BLaER1 (cell line): ENCODE results near the gene DGKQ.
"Not testable (repeated sequence)": the region's sequence is repeated elsewhere in the genome, so short reads cannot be mapped to it uniquely, and the experiment has no call there.

Experiments used
- H3K27ac ChIP-seq: shearing (Covaris generic); formaldehyde crosslinking; 2 replicates; pipeline ENCODE4 v1.8.1; 2022
- H3K27me3 ChIP-seq: shearing (Covaris generic); formaldehyde crosslinking; 2 replicates; pipeline ENCODE4 v1.8.1; 2022
- H3K36me3 ChIP-seq: shearing (Covaris generic); formaldehyde crosslinking; 2 replicates; pipeline ENCODE4 v1.8.1; 2022
- H3K4me1 ChIP-seq: shearing (Covaris generic); formaldehyde crosslinking; 2 replicates; pipeline ENCODE4 v1.8.1; 2022
- H3K4me2 ChIP-seq: shearing (Covaris generic); formaldehyde crosslinking; 2 replicates; pipeline ENCODE4 v1.8.1; 2022
- H3K4me3 ChIP-seq: shearing (Covaris generic); formaldehyde crosslinking; 2 replicates; pipeline ENCODE4 v1.8.1; 2022
- H3K9ac ChIP-seq: shearing (Covaris generic); formaldehyde crosslinking; 2 replicates; pipeline ENCODE4 v1.8.1; 2022
- H3K9me3 ChIP-seq: shearing (Covaris generic); formaldehyde crosslinking; 2 replicates; pipeline ENCODE4 v1.8.1; 2022
- H4K20me1 ChIP-seq: shearing (Covaris generic); formaldehyde crosslinking; 2 replicates; pipeline ENCODE4 v1.8.1; 2022
- Cebpa-rat ChIP-seq: shearing (Covaris generic); IDR thresholded peaks from 2 replicates; pipeline ENCODE4 v1.8.1; 2022

Gene DGKQ

GRCh38 chr4:925171-925570, 48.2 kb downstream of the DGKQ start:
- H3K27me3 ChIP-seq = no peaks in the 10 kb centered on the region
- no peak overlapping the region for H3K4me3 ChIP-seq
- peak overlapping the region; percentile 63 for H3K4me2 ChIP-seq
- peaks cover 14% of the 10 kb centered on the region for H3K9me3 ChIP-seq
- H3K27ac ChIP-seq = peak overlapping the region; percentile 35; the same call in 1 of the 2 replicates
- peaks cover 30% of the 10 kb centered on the region for H3K36me3 ChIP-seq
- peaks cover 82% of the 10 kb centered on the region for H4K20me1 ChIP-seq
- H3K4me1 ChIP-seq = peaks cover 69% of the 10 kb centered on the region
- TF ChIP-seq Cebpa-rat = no peak
- H3K9ac ChIP-seq = 0 out of 2 replicates have a peak overlapping the region, but pooled peaks have one; percentile 29

GRCh38 chr4:924107-925096, 49.0 kb downstream of the DGKQ start:
- Histone ChIP-seq H3K27me3 (no peaks in the 10 kb centered on the region), H4K20me1 (peaks cover 82% of the 10 kb centered on the region), H3K27ac (peak overlapping the region; percentile 35; the same call in 1 of the 2 replicates), H3K4me1 (peaks cover 61% of the 10 kb centered on the region), H3K4me3 (no peak overlapping the region), H3K4me2 (peak overlapping the region; percentile 63), H3K36me3 (peaks cover 36% of the 10 kb centered on the region), H3K9me3 (peaks cover 22% of the 10 kb centered on the region), H3K9ac (0 out of 2 replicates have a peak overlapping the region, but pooled peaks have one; percentile 29)
- TF ChIP-seq Cebpa-rat = no peak

DNA sequence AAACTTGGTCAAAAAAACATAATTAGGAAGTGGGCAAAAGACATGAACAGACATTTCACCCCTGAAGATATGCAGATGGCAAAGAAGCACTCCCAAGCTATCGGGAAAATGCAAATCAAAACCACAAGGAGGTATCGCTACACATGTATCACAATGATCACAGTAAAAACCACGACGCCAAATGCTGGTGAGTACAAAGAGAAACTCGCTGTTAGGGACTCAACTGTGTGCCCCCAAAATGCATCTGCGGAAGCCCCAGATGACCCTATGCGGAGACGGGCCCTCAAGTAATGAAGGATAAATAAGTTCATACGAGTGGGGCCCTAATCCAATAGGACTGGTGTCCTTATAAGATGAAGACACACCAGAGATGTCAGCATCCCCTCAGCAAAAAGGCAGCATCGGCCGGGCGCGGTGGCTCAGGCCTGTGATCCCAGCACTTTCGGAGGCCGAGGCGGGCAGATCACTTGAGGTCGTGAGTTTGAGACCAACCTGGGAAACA, 51.5 kb downstream of the DGKQ start:
- Histone ChIP-seq H3K27ac (no peak overlapping the region), H3K27me3 (no peaks in the 10 kb centered on the region), H3K9ac (no peak overlapping the region), H3K4me1 (peaks cover 56% of the 10 kb centered on the region), H3K9me3 (peaks cover 47% of the 10 kb centered on the region), H3K4me2 (peak overlapping the region; percentile 63), H4K20me1 (peaks cover 88% of the 10 kb centered on the region), H3K36me3 (peaks cover 35% of the 10 kb centered on the region), H3K4me3 (0 out of 2 replicates have a peak overlapping the region, but pooled peaks have one; percentile 26)
- no peak for TF ChIP-seq Cebpa-rat

GRCh38 chr4:919004-919680, 54.2 kb downstream of the DGKQ start:
- Histone ChIP-seq H3K9me3 (peaks cover 52% of the 10 kb centered on the region), H3K4me1 (peaks cover 60% of the 10 kb centered on the region), H3K36me3 (peaks cover 27% of the 10 kb centered on the region), H4K20me1 (peaks cover 90% of the 10 kb centered on the region)
- not testable (repeated sequence) for H3K4me3 ChIP-seq, H3K27ac ChIP-seq, H3K4me2 ChIP-seq, H3K27me3 ChIP-seq, H3K9ac ChIP-seq

- not testable (repeated sequence) for H3K27ac ChIP-seq, H3K4me3 ChIP-seq, H3K9ac ChIP-seq, H3K27me3 ChIP-seq, H3K4me2 ChIP-seq
- Histone ChIP-seq H3K36me3 (peaks cover 27% of the 10 kb centered on the region), H4K20me1 (peaks cover 90% of the 10 kb centered on the region), H3K4me1 (peaks cover 55% of the 10 kb centered on the region), H3K9me3 (peaks cover 52% of the 10 kb centered on the region)
Observed at GRCh38 chr4:918591-918990, 54.8 kb downstream of the DGKQ start.

- Histone ChIP-seq H3K4me3 (no peak overlapping the region), H3K9me3 (peaks cover 52% of the 10 kb centered on the region), H3K4me2 (no peak overlapping the region), H3K36me3 (peaks cover 32% of the 10 kb centered on the region), H3K27ac (no peak overlapping the region), H3K9ac (no peak overlapping the region), H3K4me1 (peaks cover 49% of the 10 kb centered on the region), H4K20me1 (peaks cover 90% of the 10 kb centered on the region), H3K27me3 (no peaks in the 10 kb centered on the region)
- no peak for TF ChIP-seq Cebpa-rat
Observed at GRCh38 chr4:917992-918391, 55.4 kb downstream of the DGKQ start.

- H3K27ac ChIP-seq = no peak overlapping the region
- H3K27me3 ChIP-seq = no peaks in the 10 kb centered on the region
- no peak overlapping the region for H3K9ac ChIP-seq
- no peak for TF ChIP-seq Cebpa-rat
- H3K9me3 ChIP-seq = peaks cover 52% of the 10 kb centered on the region
- peaks cover 44% of the 10 kb centered on the region for H3K4me1 ChIP-seq
- H4K20me1 ChIP-seq = peaks cover 90% of the 10 kb centered on the region
- no peak overlapping the region for H3K4me3 ChIP-seq
- H3K36me3 ChIP-seq = peaks cover 37% of the 10 kb centered on the region
- no peak overlapping the region for H3K4me2 ChIP-seq
Observed at GRCh38 chr4:917466-917865, 55.9 kb downstream of the DGKQ start.

- Histone ChIP-seq H3K27ac (peak overlapping the region; percentile 69), H3K9ac (peak overlapping the region; percentile 22; the same call in 1 of the 2 replicates), H3K4me2 (peak overlapping the region; percentile 90), H3K9me3 (peaks cover 42% of the 10 kb centered on the region), H3K36me3 (peaks cover 49% of the 10 kb centered on the region), H3K4me1 (peaks cover 28% of the 10 kb centered on the region), H3K27me3 (no peaks in the 10 kb centered on the region), H4K20me1 (peaks cover 95% of the 10 kb centered on the region), H3K4me3 (peak overlapping the region; percentile 41)
- TF ChIP-seq Cebpa-rat = no peak
Observed at GRCh38 chr4:915595-915994, 57.8 kb downstream of the DGKQ start.

DNA sequence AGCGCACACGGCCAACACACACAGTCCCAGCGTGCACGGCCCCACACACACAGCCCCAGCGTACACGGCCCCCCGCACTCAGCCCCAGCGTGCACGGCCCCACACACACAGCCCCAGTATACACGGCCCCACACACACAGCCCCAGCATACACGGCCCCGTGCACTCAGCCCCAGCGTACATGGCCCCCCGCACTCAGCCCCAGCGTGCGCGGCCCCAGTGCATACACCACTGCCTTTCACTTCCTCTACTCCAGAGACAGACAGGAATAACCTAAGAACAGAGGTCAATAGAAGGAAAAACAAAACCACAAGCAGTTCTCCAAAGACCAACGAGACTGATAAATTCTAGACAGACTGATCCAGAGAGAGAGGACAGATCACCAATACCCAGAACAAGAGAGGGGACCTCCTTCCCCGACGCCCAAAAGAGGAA, 58.3 kb downstream of the DGKQ start:
- peaks cover 37% of the 10 kb centered on the region for H3K9me3 ChIP-seq
- H3K4me3 ChIP-seq = peak overlapping the region; percentile 41
- H3K4me2 ChIP-seq = peak overlapping the region; percentile 90
- H3K9ac ChIP-seq = peak overlapping the region; percentile 22; the same call in 1 of the 2 replicates
- peaks cover 99% of the 10 kb centered on the region for H4K20me1 ChIP-seq
- H3K4me1 ChIP-seq = peaks cover 28% of the 10 kb centered on the region
- H3K36me3 ChIP-seq = peaks cover 52% of the 10 kb centered on the region
- H3K27ac ChIP-seq = peak overlapping the region; percentile 69
- TF ChIP-seq Cebpa-rat = no peak
- no peaks in the 10 kb centered on the region for H3K27me3 ChIP-seq
